GM19463 (cell line): ENCODE data around the gene TEKT5.
"Not testable (repeated sequence)": the region's sequence is repeated elsewhere in the genome, so short reads cannot be mapped to it uniquely, and the experiment has no call there.

ENCODE experiments used
- ATAC-seq: cut with Tn5 transposase; IDR thresholded peaks from one replicate; pipeline ENCODE4 v1.9.1; 2021; ENCODE audit warnings: mild to moderate bottlenecking, moderate library complexity; ENCODE audit not compliant: unreplicated experiment

TEKT5 gene

GRCh38 chr16:10637337-10638037 is 57.2 kb downstream of the TEKT5 start:
- ATAC-seq: no peak

- ATAC-seq: no peak
Measured at GRCh38 chr16:10635365-10636021, 59.2 kb downstream of the TEKT5 start.

GRCh38 chr16:10633429-10633828 is 61.3 kb downstream of the TEKT5 start:
- ATAC-seq: not testable (repeated sequence)

GRCh38 chr16:10631886-10632285 is 62.8 kb downstream of the TEKT5 start:
- no peak for ATAC-seq

DNA sequence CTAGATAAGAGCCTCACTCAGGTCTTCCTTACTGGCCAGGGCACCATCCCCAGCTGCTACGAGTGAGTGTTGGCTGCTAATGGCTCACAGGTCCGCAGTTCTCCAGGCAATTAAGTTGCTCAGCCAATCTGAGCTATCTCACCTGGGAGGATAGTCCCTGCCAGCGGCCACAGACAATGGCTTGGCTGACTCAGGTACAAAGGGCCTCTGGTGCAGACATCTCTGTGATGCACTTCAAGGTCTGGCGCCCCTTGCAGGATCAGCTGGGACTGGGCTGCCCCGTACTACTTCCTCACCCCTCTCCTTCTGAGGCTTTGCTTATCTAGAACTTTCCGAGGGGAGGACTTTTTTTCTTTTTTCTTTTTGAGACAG is 65.2 kb downstream of the TEKT5 start:
- no peak for ATAC-seq

GRCh38 chr16:10625595-10626357 is 69.0 kb downstream of the TEKT5 start:
- ATAC-seq: no peak

DNA sequence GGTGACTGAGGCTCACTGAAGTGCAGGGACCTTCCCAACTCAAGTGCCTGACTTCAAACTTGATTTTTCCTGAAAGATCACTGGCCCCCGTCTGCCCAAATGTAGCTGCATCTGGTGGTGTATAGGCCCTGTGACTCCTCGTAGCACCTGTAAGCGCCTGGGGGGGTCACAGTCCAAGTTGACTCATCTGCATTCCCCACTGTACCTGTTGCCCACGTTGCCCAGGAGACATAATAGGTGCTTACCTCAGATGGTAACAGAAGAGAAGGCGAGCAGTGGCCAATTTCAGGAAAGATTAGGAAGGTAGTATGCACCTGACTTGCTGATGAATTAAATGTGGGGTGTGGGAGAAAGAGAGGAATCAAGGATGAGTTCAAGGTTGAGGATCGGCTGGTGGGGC is 70.2 kb downstream of the TEKT5 start:
- ATAC-seq: no peak

DNA sequence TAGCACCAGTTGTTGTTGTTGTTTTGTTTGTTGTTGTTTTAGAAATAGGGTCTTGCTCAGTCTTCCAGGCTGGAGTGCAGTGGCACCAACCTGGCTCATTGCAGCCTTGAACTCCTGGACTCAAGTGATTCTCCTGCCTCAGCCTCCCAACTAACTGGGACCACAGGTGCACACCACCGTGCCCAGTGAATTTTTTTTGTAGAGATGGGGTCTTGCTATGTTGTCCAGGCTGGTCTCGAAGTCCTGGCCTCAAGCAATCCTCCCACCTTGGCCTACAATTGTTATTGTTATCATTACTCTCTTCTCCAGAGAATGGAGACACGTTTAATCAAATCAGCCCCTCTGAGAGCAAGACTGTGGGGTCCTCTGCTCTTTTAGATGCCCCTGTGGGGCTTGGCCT is 71.7 kb downstream of the TEKT5 start:
- no peak for ATAC-seq

GRCh38 chr16:10622036-10622921 is 72.5 kb downstream of the TEKT5 start:
- no peak for ATAC-seq

DNA sequence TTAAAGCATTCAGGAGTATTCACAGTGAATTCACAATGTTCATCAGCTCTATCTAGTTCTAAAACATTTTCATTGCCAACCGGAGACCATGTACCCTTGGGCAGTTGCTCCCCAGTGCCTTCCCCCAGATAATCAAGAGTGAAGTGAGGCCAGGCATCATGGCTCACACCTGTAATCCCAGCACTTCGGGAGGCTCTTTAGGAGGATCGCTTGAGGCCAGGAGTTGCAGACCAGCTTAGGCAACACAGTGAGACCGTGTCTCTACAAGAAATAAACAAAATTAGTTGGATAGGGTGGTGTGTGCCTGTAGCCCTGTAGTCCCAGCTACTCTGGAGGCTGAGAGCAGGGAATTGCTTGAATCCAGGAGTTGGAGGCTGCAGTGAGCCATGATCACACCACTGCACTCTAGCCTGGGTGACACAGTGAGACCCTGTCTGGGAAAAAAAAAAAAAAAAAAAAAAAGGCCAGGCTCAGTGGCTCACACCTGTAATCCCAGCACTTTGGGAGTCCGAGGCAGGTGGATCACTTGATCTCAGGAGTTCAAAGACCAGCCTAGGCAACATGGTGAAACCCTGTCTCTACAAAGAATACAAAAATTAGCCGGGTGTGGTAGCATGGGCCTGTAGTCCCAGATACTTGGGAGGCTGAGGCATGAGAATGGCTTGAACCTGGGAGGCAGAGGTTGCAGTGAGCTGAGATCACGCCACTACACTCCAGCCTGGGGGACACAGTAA is 73.3 kb downstream of the TEKT5 start:
- not testable (repeated sequence) for ATAC-seq

GRCh38 chr16:10620120-10620519 is 74.6 kb downstream of the TEKT5 start:
- no peak for ATAC-seq

DNA sequence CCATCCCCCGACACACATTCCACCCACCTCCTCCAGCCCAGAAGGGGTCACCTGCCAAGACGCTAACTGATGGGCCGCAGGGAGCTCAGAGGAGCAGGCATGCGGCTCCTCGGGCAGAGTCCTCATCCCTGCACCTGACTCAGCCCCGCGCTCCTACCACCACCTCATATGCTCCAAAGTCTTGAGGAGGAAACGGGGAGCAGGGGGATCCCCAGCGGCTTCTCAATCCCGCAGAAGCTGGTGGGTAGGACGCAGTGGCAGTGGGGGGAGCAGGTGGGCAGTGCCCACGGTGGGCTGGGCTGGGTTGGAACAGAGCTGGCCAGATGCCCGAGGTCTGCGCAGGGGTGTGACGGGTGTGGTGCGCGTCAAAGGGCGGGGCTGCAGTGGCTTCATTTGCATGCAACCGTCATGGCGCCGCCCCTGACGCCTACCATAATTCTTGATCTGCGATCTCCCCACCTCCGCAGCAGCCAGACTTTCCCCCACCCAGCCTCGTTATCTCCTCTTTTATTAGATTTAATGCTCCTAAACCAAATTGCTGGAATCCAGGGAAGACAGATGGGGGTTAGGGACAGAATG is 75.4 kb downstream of the TEKT5 start:
- ATAC-seq: no peak

DNA sequence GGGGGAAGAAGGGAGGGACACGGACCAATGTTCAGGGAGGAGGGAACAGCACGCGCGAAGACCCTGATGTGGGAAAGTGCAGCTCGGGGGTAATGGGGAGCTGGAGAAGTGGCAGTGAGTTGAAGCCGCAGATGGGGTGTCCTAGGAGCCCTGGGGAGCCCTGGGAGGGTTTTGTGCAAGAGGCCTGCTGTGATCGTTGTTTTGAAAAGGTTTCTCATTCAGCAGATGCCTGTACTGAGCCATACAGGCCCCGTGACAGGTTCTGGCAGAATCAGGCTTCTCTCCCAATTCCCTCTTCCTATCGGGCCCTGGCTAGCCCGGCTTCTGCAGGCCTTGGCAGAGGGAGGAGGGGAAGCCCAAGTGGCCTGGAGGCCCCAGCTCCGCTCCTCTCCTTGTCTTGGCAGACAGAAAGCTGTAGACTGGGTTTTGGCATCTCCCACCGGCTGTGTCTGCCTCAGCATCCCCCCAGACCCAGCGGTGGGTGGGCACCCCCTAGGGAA is 76.0 kb downstream of the TEKT5 start:
- ATAC-seq: no peak

DNA sequence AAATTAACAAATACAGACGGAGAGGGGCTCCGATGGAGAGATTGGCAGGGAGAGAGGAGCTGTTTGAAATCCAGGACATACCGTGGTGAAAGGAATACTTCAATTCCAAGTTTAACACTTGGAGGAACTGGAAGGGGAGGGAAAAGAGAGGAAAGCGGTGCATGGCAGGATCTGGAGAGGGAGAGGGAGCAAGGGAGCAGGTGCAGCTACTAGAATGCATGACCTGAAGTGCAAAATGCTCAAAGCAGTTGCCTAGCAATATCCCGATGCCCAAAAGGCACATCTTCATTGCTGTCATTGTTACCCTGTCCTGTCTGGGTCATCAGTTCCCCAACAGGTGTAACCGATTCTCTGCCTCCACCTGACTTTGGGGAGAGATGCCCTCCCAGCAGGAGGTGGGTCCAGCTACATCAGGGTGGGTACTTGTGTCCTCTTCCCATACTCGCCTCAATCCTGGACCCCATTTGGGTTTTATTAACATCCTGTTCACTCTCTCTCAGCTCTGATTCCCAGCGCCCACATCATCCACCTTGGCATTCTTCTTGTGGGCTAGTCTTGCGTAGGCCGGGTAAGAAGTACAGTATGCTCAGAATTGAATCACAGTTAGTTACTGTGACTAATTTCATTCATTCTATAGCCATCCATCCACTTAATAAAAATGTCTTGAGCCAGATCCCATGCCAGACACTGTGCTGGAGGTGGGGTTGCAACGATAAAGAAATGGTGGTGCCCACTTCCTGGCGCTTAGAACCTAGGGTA is 76.9 kb downstream of the TEKT5 start:
- ATAC-seq: no peak

GRCh38 chr16:10616756-10617640 is 77.7 kb downstream of the TEKT5 start:
- ATAC-seq: no peak

DNA sequence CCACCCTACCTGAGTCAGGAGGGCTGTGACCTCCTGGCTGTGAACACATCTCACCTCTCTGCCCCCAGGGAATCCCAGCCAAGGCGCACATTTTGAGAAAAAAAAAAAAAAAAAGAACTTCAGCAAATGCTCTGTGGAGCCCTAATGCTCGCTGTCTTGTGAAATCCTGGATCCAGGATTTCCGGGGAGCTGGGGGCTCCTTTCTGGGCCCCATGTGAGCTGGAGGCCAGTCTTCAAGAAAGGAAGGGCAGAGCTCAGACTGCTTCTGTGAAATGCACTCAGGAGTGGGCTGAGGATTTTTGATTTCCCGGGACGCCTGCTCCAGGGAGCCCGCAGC is 78.3 kb downstream of the TEKT5 start:
- no peak for ATAC-seq

GRCh38 chr16:10614685-10615084 is 80.0 kb downstream of the TEKT5 start:
- ATAC-seq: no peak

DNA sequence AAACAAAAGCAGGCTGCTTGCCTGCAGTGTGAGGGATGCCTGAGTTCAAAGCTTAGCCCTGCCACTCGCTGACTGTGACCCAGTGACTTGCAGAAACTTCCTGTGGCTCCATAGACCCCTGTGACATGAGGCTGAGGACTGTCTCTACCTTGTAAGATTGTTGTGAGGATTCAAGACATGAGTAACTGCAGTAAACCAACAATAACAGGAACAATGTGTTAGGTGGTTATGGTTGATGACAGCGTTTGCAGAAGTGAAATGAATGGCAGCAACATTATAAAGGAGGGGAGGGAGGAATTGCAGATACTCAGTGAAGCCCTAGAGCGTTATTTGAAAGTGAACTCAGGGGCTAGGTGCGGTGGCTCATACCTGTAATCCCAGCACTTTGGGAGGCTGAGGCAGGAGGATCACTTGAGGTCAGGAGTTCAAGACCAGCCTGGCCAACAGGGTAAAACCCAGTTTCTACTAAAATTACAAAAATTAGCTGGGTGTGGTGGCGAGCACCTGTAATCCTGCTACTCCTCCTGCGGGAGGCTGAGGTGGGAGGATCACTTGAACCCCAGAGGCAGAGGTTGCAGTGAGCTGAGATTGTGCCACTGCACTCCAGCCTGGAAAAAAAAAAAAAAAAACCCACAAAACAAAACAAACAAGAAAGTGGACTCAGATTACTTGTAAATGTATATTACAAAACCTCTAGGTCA is 80.8 kb downstream of the TEKT5 start:
- ATAC-seq: no peak
